ENCODE results near the gene ZNF385A. TPM values are rescaled to one million over a fixed set of nuclear protein-coding genes. Genes with fewer than 3 reads are reported as not detected.

The ZNF385A gene
- total and polyA plus RNA-seq, 9 of the 15 experiments (the other 6 are each of a cell fraction or from before 2014, with no cell fraction given) = 1.0 to 111 (median 7.7) TPM

DNA sequence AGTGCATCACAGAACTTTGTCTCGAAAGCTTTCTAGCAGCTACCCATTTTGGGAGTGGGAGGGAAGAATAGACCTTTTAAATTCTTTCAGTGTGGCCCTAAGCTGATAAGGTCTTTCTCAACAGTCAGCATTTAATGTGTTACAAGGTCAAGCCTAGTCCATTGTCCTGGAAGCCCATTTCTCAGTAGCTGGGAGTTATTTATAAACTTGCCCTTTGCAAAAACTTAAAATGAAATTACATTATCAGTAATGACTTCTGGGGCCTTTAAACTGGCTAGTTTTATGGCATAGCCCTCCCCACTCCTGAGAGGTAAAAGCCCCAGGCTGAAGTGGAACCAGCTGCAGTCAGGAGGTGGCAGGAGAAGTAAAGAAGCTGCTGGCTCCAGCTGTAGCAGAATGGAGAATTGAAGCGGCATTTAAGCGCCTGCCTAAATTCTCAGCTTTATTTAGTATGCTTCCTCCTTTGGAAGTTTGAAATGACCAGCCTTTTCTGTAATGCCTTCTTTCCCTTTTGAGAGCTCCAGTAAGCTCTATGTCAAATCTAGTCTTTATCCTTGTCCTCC lies 47.2 kb downstream of the ZNF385A start (continued):
- TF ChIP-seq SMARCE1 (IDR thresholded peaks at IDR 0.05) (peak; percentile 46), PCBP2 (IDR thresholded peaks at IDR 0.05; ENCODE audit: low read depth, low read length, poor library complexity, severe bottlenecking) (no peak), SREBF2 (CRISPR knock-in tag; IDR thresholded peaks at IDR 0.05) (no peak), ZNF318 (IDR thresholded peaks at IDR 0.05; ENCODE audit: borderline replicate concordance in 1 of 2, low read depth in 1 of 2) (peak in 1 of 2 experiments; percentile 41; a peak in 1 of 4 replicates), CCAR2 (IDR thresholded peaks at IDR 0.05; ENCODE audit: low read depth, low read length) (no peak), RAD21 (CRISPR knock-in tag; conservative IDR thresholded peaks at IDR 0.05 in 1 of 2, IDR thresholded peaks at IDR 0.05 in 1 of 2) (peak; percentile 67 to 78), ZNF3 (CRISPR knock-in tag; IDR thresholded peaks at IDR 0.05) (no peak), NFATC3 (IDR thresholded peaks at IDR 0.05) (no peak), ZNF316 (IDR thresholded peaks at IDR 0.05) (peak; percentile 99), SMAD4 (CRISPR knock-in tag; conservative IDR thresholded peaks at IDR 0.05) (0 out of 2 replicates have a peak, but pooled peaks have one; percentile 32), GTF2F1 (IDR thresholded peaks at IDR 0.05; ENCODE audit: low read depth, low read length) (no peak), ZNF184 (CRISPR knock-in tag; IDR thresholded peaks at IDR 0.05) (no peak), FOXJ3 (CRISPR knock-in tag; IDR thresholded peaks at IDR 0.05) (no peak), RCOR1 (IDR thresholded peaks at IDR 0.05; ENCODE audit: borderline replicate concordance in 1 of 2, low read depth in 2 of 2, low read length in 2 of 2) (peak in 1 of 2 experiments; percentile 41; a peak in 1 of 4 replicates), EHMT2 (IDR thresholded peaks at IDR 0.05) (peak; percentile 9; the same call in 1 of the 2 replicates)
- TF ChIP-seq, protein P1, sequence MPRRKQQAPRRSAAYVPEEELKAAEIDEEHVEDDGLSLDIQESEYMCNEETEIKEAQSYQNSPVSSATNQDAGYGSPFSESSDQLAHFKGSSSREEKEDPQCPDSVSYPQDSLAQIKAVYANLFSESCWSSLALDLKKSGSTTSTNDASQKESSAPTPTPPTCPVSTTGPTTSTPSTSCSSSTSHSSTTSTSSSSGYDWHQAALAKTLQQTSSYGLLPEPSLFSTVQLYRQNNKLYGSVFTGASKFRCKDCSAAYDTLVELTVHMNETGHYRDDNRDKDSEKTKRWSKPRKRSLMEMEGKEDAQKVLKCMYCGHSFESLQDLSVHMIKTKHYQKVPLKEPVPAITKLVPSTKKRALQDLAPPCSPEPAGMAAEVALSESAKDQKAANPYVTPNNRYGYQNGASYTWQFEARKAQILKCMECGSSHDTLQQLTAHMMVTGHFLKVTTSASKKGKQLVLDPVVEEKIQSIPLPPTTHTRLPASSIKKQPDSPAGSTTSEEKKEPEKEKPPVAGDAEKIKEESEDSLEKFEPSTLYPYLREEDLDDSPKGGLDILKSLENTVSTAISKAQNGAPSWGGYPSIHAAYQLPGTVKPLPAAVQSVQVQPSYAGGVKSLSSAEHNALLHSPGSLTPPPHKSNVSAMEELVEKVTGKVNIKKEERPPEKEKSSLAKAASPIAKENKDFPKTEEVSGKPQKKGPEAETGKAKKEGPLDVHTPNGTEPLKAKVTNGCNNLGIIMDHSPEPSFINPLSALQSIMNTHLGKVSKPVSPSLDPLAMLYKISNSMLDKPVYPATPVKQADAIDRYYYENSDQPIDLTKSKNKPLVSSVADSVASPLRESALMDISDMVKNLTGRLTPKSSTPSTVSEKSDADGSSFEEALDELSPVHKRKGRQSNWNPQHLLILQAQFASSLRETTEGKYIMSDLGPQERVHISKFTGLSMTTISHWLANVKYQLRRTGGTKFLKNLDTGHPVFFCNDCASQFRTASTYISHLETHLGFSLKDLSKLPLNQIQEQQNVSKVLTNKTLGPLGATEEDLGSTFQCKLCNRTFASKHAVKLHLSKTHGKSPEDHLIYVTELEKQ (CRISPR knock-in tag; IDR thresholded peaks at IDR 0.05) = no peak
